Measurements from ENCODE around the gene ATR. TPM values are rescaled to one million over a fixed set of nuclear protein-coding genes. Genes with fewer than 3 reads are reported as not detected.

Gene ATR
- total RNA-seq, 1 donor from 2014 or later = 22.4 TPM

DNA sequence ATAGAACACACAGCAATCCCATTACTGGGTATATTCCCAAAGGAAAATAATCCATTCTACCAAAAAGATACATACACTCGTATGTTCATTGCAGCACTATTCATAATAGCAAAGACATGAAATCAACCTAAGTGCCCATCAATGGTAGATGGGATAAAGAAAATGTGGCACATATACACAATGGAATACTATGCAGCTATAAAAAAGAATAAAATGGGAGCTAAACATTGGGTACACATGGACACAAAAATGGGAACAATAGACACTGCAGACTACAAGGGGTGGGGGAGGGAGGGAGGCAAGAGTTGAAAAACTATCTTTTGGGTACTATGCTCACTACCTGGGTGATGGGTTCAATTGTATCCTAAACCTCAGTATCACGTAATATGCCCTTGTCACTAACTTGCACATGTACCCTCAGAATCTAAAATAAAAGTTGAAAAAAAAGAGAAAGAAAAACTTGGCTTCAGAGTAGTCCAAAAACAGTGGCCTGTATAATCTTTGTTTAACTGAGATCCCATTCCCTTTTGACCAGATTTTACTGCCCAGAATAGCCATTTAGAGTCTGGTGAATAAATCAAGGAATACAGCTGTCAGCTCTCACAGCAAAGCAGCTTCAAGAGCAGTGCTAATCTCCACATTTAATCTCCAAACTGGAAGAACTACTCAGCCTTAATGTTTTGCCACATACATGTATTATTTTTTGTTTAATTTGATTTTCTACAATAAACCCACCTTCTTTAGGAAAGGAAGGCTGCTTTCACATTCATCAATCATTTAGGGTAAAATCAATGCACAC is 76.1 kb downstream of the ATR start:
- no peaks in the 10 kb centered on the region for H3K27me3 ChIP-seq (ENCODE audit: control insufficient read depth, insufficient read depth, low read length)
- DNase-seq (ENCODE audit: low read depth) (no peak), FAIRE-seq (peak; percentile 32)
- TF ChIP-seq, protein P1, sequence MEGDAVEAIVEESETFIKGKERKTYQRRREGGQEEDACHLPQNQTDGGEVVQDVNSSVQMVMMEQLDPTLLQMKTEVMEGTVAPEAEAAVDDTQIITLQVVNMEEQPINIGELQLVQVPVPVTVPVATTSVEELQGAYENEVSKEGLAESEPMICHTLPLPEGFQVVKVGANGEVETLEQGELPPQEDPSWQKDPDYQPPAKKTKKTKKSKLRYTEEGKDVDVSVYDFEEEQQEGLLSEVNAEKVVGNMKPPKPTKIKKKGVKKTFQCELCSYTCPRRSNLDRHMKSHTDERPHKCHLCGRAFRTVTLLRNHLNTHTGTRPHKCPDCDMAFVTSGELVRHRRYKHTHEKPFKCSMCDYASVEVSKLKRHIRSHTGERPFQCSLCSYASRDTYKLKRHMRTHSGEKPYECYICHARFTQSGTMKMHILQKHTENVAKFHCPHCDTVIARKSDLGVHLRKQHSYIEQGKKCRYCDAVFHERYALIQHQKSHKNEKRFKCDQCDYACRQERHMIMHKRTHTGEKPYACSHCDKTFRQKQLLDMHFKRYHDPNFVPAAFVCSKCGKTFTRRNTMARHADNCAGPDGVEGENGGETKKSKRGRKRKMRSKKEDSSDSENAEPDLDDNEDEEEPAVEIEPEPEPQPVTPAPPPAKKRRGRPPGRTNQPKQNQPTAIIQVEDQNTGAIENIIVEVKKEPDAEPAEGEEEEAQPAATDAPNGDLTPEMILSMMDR (IDR thresholded peaks at IDR 0.05; ENCODE audit: insufficient read depth, low read length, severe bottlenecking) = no peak
- H3K4me3 ChIP-seq (ENCODE audit: low read depth, low read length) = no peak overlapping the region
- H3K36me3 ChIP-seq (ENCODE audit: control insufficient read depth, insufficient read depth, low read length) = no peaks in the 10 kb centered on the region

DNA sequence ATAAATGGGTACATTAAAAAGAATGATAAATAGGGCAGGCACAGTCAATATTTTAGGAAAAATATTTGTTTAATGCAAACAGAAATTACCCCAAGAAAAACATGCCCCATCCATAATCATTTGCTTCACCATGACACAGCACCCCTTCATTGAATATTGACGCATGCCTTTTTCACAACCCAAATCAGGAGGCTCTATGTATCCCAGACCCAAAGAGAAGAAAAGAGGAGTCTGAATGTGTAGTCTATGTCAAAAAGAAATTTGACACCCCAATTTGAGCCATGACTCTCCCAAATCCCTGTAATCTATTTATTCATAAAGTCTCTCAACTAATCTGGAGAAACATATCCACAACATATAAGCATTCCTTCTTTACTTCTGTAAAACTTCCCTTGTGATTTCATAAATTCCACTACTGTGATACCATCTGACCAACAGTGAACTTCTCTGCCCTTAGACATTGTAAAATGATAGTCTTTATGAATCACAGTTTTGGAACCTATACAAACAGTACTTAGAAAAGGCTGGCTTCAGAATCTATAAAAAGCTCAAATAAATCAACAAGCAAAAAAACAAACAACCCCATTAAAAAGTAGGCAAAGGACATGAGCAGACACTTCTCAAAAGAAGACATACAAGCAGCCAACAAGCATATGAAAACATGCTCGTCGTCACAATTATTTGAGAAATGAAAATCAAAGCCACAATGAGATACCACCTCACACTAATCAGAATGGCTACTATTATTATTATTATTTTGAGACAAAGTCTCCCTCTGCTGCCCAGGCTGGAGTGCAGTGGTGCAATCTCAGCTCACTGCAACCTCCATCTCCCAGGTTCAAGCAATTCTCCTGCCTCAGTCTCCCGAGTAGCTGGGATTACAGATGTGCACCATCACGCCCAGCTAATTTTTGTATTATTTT is 77.3 kb downstream of the ATR start:
- FAIRE-seq (no peak), DNase-seq (ENCODE audit: low read depth) (peak; percentile 76)
- no peaks in the 10 kb centered on the region for H3K27me3 ChIP-seq (ENCODE audit: control insufficient read depth, insufficient read depth, low read length)
- no peak overlapping the region for H3K4me3 ChIP-seq (ENCODE audit: low read depth, low read length)
- TF ChIP-seq, protein P1 (IDR thresholded peaks at IDR 0.05; ENCODE audit: insufficient read depth, low read length, severe bottlenecking) = no peak
- H3K36me3 ChIP-seq (ENCODE audit: control insufficient read depth, insufficient read depth, low read length) = peaks cover 2% of the 10 kb centered on the region

DNA sequence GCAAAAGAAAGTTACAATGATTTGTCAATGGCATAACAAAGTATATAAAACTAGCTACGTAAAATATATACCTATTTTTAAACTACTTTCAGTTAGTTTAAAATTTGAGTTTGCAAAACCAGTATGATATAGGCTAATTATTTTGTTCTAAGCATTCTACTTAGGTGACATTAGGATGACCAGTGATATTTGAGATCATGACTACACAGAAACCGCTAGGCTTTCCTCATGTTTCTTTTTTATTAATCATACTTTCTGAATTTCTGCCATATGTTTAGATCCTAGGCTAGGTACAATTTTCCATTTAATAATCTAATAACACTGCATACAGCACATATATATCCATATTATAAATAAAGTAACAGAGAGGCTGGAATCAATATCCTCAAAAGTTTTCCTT is 78.3 kb downstream of the ATR start:
- Histone ChIP-seq H3K36me3 (ENCODE audit: control insufficient read depth, insufficient read depth, low read length) (peaks cover 2% of the 10 kb centered on the region), H3K27me3 (ENCODE audit: control insufficient read depth, insufficient read depth, low read length) (no peaks in the 10 kb centered on the region), H3K4me3 (ENCODE audit: low read depth, low read length) (no peak overlapping the region)
- FAIRE-seq (no peak), DNase-seq (ENCODE audit: low read depth) (no peak)
- TF ChIP-seq, protein P1 (IDR thresholded peaks at IDR 0.05; ENCODE audit: insufficient read depth, low read length, severe bottlenecking) = no peak

DNA sequence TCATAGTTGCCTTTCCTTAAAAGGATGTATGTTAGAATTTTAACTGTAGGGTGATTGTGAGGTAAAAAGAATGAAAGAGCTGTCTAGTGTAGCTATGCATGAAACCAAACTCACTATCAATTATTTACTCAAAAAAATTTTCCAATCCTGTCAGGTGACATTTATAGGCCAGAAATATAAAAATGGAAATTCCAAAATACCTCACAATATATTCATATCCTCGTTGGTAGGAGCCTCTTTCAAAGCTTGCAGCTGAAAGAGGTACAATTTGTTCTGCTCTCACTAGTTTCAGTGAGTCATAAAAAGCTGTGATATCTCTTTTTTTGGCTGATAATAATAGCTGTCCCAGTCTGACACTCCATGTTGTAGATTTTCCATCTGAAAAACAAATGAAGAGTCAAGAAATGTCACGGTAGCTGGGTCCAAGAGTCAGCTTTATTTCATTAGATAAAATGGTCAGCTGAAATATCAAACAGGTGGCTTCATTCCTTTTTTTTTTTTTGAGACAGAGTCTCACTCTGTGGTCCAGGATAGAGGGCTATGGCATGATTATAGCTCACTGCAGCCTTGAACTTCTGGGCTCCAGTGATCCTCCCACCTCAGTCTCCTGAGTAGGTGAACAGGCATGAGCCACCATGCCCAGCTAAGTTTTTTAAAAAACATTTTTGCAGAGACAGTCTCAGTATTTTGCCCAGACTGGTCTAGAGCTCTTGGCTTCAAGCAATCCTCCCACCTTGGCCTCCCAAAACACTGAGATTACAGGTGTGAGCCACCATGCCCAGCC is 79.9 kb downstream of the ATR start:
- peaks cover 2% of the 10 kb centered on the region for H3K36me3 ChIP-seq (ENCODE audit: control insufficient read depth, insufficient read depth, low read length)
- no peak for FAIRE-seq
- DNase-seq (ENCODE audit: low read depth) = no peak
- TF ChIP-seq, protein P1 (IDR thresholded peaks at IDR 0.05; ENCODE audit: insufficient read depth, low read length, severe bottlenecking) = no peak
- no peak overlapping the region for H3K4me3 ChIP-seq (ENCODE audit: low read depth, low read length)
- H3K27me3 ChIP-seq (ENCODE audit: control insufficient read depth, insufficient read depth, low read length) = no peaks in the 10 kb centered on the region

DNA sequence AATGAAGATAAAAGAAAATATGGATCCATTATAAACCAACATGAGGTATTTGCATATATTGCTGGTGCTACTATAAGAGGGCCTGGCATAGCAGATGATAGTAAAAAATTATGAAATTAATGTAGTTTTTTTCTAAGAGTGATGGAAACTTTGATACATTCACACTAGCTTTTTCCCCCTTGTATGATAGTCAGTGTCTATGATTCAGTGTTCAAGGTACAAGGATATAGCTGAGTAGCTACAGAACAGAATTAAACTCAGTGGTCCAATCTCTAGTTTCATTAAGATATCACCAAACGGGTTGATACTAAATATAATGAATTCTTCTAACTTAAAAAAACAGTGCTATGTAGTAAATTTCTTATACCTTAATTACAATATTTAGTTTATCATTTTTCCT is 80.8 kb downstream of the ATR start:
- Histone ChIP-seq H3K4me3 (ENCODE audit: low read depth, low read length) (no peak overlapping the region), H3K36me3 (ENCODE audit: control insufficient read depth, insufficient read depth, low read length) (peaks cover 2% of the 10 kb centered on the region), H3K27me3 (ENCODE audit: control insufficient read depth, insufficient read depth, low read length) (no peaks in the 10 kb centered on the region)
- TF ChIP-seq, protein P1 (IDR thresholded peaks at IDR 0.05; ENCODE audit: insufficient read depth, low read length, severe bottlenecking) = no peak
- DNase-seq (ENCODE audit: low read depth) (no peak), FAIRE-seq (no peak)

Data from bronchial epithelial cell (primary cell).